ENCODE measurements around the gene WDFY4. TPM values are rescaled to one million over a fixed set of nuclear protein-coding genes. Genes with fewer than 3 reads are reported as not detected.

WDFY4 gene
- total and polyA plus RNA-seq, 2 of the 4 experiments (the other 2 are of a cell fraction), result not detected

DNA sequence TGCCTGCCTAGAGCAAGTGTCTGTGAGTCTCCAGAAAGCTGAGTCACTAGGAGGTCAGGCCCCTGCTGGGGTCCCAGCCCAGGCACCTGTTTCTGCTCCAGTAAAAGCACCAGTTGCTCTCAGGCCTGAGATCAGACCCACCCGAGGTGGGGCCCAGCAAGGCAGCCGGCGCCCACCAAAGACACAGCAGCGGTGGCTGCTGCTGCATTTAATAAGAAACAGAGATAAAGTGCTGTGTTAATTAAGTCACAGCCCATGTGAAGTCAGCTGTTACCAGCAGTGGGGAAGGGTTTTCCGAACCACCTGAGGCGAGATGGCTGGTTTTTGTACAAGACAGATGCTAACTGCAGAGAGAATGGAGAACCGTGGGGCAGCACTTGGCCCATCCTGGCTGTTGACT, 267.0 kb downstream of the WDFY4 start:
- TF ChIP-seq RCOR1 (IDR thresholded peaks at IDR 0.05; ENCODE audit: insufficient replicate concordance, low read length), result no peak
- TF ChIP-seq CEBPB (IDR thresholded peaks at IDR 0.05; ENCODE audit: low read depth, low read length), result no peak
- TF ChIP-seq FOS (IDR thresholded peaks at IDR 0.05; ENCODE audit: low read depth, low read length), result no peak
- TF ChIP-seq, protein P1, sequence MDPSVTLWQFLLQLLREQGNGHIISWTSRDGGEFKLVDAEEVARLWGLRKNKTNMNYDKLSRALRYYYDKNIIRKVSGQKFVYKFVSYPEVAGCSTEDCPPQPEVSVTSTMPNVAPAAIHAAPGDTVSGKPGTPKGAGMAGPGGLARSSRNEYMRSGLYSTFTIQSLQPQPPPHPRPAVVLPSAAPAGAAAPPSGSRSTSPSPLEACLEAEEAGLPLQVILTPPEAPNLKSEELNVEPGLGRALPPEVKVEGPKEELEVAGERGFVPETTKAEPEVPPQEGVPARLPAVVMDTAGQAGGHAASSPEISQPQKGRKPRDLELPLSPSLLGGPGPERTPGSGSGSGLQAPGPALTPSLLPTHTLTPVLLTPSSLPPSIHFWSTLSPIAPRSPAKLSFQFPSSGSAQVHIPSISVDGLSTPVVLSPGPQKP (IDR thresholded peaks at IDR 0.05; ENCODE audit: borderline replicate concordance, low read depth, low read length), result no peak
- TF ChIP-seq, protein P2, sequence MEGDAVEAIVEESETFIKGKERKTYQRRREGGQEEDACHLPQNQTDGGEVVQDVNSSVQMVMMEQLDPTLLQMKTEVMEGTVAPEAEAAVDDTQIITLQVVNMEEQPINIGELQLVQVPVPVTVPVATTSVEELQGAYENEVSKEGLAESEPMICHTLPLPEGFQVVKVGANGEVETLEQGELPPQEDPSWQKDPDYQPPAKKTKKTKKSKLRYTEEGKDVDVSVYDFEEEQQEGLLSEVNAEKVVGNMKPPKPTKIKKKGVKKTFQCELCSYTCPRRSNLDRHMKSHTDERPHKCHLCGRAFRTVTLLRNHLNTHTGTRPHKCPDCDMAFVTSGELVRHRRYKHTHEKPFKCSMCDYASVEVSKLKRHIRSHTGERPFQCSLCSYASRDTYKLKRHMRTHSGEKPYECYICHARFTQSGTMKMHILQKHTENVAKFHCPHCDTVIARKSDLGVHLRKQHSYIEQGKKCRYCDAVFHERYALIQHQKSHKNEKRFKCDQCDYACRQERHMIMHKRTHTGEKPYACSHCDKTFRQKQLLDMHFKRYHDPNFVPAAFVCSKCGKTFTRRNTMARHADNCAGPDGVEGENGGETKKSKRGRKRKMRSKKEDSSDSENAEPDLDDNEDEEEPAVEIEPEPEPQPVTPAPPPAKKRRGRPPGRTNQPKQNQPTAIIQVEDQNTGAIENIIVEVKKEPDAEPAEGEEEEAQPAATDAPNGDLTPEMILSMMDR (conservative IDR thresholded peaks at IDR 0.05; ENCODE audit: low read depth, low read length), result no peak
- no peak for TF ChIP-seq MAZ (IDR thresholded peaks at IDR 0.05; ENCODE audit: borderline replicate concordance, low read depth, low read length)
- H3K4me2 ChIP-seq (ENCODE audit: low read depth, low read length), result no peak overlapping the region
- ChIA-PET CTCF (no interaction called here), POLR2A (ENCODE audit: unreplicated experiment) (no interaction called here)
- no peak overlapping the region for H3K27ac ChIP-seq (ENCODE audit: insufficient read depth, low read length)
- H3K4me3 ChIP-seq (ENCODE audit: insufficient read depth, low read depth, low read length), result no peak overlapping the region
- H2AFZ ChIP-seq (replicated peaks; ENCODE audit: low read length, poor library complexity), result no peak overlapping the region
- DNase-seq (no peak), ATAC-seq (ENCODE audit: low read depth) (no peak)
- no peaks in the 10 kb centered on the region for H3K4me1 ChIP-seq (ENCODE audit: control insufficient read depth, insufficient read depth, low read length)
- no peaks in the 10 kb centered on the region for H4K20me1 ChIP-seq (ENCODE audit: insufficient read depth, low read length)
- no peaks in the 10 kb centered on the region for H3K9me3 ChIP-seq (ENCODE audit: control insufficient read depth, insufficient read depth, low read length)
- dilution Hi-C loops (cut with HindIII; ENCODE audit: low sequenced_read_pairs, unreplicated experiment) (no loop called here), intact Hi-C loops (cut with micrococcal nuclease) (no loop called here), in situ Hi-C loops (cut with MboI; ENCODE audit: low sequenced_read_pairs) (no loop called here)
- H3K56ac ChIP-seq (ENCODE audit: extremely low read depth, insufficient read depth, low read length), result no peak overlapping the region
- H4K8ac ChIP-seq (ENCODE audit: low read depth in 2 of 2, low read length in 2 of 2), result no peak overlapping the region
- no peaks in the 10 kb centered on the region for H3K9me1 ChIP-seq (ENCODE audit: insufficient read depth, low read length)
- H4K5ac ChIP-seq (ENCODE audit: low read depth, low read length), result no peak overlapping the region
- H3K18ac ChIP-seq (ENCODE audit: low read depth, low read length), result no peak overlapping the region
- no peak overlapping the region for H3K4ac ChIP-seq (ENCODE audit: low read depth, low read length)
- WGBS, 2 experiments (ENCODE audit: extremely low coverage in 2 of 2, insufficient read length in 1 of 2), result 60% methylated on average over 1 of the region's 7 CpGs; no CpG with 5 or more reads in 1 of the 2 experiments
- no peak overlapping the region for H2AK5ac ChIP-seq (ENCODE audit: low read depth, low read length)
- H4K91ac ChIP-seq (ENCODE audit: insufficient read depth, low read depth, low read length), result no peak overlapping the region
- no peak overlapping the region for H3K9ac ChIP-seq (ENCODE audit: low read depth, low read length)
- no peaks in the 10 kb centered on the region for H3K36me3 ChIP-seq (ENCODE audit: control insufficient read depth, insufficient read depth, low read length)
- BruUV-seq (replicated peaks), result no TSS peak
- H2BK120ac ChIP-seq (ENCODE audit: low read depth, low read length), result no peak overlapping the region
- H3K23ac ChIP-seq (ENCODE audit: low read depth, low read length), result no peak overlapping the region
- H2BK5ac ChIP-seq (ENCODE audit: low read depth, low read length, poor library complexity, severe bottlenecking), result no peak overlapping the region
- H2BK15ac ChIP-seq (ENCODE audit: low read depth, low read length), result no peak overlapping the region
- H3K27me3 ChIP-seq (ENCODE audit: control insufficient read depth, insufficient read depth, low read length), result peaks cover 8% of the 10 kb centered on the region
- H3K14ac ChIP-seq (replicated peaks; ENCODE audit: low read depth, low read length), result no peak overlapping the region
- H2BK20ac ChIP-seq (ENCODE audit: low read depth, low read length), result no peak overlapping the region
- no peak overlapping the region for H2AK9ac ChIP-seq (replicated peaks; ENCODE audit: low read depth, low read length, poor library complexity)
- no peaks in the 10 kb centered on the region for H3K79me1 ChIP-seq (ENCODE audit: low read depth in 1 of 2, low read length in 2 of 2)

Measured in IMR-90 (cell line).